ENCODE data around the gene CHAD. TPM values are rescaled to one million over a fixed set of nuclear protein-coding genes. Genes with fewer than 3 reads are reported as not detected.

The CHAD gene
- total and polyA plus RNA-seq, 2 experiments from 2014 or later = not detected

DNA sequence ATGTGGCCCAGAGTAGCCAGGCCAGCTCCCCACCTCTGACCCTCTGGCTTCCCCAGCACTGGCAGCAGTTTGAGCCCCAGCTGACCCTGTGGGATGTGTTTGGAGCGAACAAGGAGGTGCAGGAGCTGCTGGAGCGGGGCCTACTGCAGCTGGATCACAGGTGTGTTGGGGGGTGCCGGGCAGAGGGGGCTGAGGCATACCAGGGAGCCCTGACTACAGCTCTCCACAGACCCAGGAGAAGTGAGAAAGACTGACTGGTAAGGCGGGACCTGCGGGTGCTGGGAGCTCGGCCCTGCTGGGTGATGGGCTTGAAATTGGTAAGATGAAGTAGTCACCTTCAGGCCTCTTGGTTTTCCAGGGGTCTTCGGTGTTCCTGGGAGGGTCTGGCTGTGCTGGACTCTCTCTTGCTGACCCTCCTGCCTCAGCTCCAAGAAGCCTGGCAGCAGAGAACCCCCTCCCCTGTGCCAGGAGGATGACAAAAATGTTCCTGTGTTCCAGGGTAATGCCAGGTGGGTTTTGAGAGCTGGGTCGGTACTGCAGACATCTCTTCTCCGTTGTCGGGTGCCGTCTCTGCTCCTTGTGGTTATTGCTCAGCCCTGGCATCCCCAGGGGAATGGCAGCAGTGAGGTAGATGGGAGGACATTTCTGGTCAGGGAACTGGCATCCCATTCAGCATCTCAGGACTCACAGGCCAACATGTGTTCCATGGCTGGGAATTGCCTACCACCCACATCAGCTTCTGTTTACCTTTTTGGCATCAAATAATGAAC, 15.9 kb upstream of the CHAD start:
- H3K27ac ChIP-seq = no peak overlapping the region
- no peak for TF ChIP-seq EZH2 (IDR thresholded peaks at IDR 0.05; ENCODE audit: insufficient read depth, poor library complexity, severe bottlenecking)
- no peak for TF ChIP-seq EZH2phosphoT487 (IDR thresholded peaks at IDR 0.05; ENCODE audit: insufficient read depth, low read depth)
- no peak overlapping the region for H3K9ac ChIP-seq
- H3K79me2 ChIP-seq (ENCODE audit: insufficient read depth) = peaks cover 18% of the 10 kb centered on the region
- H3K27me3 ChIP-seq (replicated peaks; ENCODE audit: insufficient read depth) = no peaks in the 10 kb centered on the region
- WGBS, 2 experiments (ENCODE audit: low coverage in 1 of 2, low lambda C conversion rate in 2 of 2, missing lambda C conversion rate in 2 of 2) = 88 to 94% methylated on average over 11 of the region's 11 CpGs
- peaks cover 18% of the 10 kb centered on the region for H3F3A ChIP-seq (ENCODE audit: insufficient read depth)
- in situ Hi-C loops (cut with MboI) = loop anchor here (25.0 kb wide), 1 partner anchor 103 kb away; no protein-coding TSS in a partner anchor
- no peak for DNase-seq
- H3K4me1 ChIP-seq (ENCODE audit: insufficient read depth) = peaks cover 13% of the 10 kb centered on the region
- H3K36me3 ChIP-seq (ENCODE audit: low read depth) = no peaks in the 10 kb centered on the region; the same call in 1 of the 2 replicates
- no peaks in the 10 kb centered on the region for H4K20me1 ChIP-seq (ENCODE audit: insufficient read depth)
- no peaks in the 10 kb centered on the region for H3K9me3 ChIP-seq (ENCODE audit: low read depth)
- H2AFZ ChIP-seq = no peak overlapping the region
- no peaks in the 10 kb centered on the region for H3K9me2 ChIP-seq (ENCODE audit: insufficient read depth)
- no peak overlapping the region for H3K4me3 ChIP-seq
- H3K4me2 ChIP-seq (ENCODE audit: unreplicated experiment) = no peak overlapping the region

DNA sequence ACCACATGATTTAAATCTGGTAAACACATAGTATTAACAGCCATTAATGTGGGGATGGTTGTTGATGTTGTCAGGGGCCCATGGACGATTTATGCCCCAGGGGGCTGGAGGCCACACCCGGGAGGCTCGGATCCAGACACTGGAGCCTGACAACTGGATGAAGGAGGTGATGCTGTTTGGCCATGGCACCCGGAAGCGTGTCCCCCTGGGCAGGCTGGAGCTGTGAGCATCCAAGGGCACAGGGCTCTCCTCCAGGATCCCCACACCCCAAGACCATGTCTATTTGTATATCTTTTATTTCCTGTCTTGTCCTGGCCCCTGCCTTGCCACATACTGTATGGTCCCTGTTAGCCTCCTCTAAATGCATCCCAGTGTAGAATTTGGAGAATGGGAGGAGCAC, 14.6 kb upstream of the CHAD start:
- Histone ChIP-seq H3K4me3 (no peak overlapping the region), H4K20me1 (ENCODE audit: insufficient read depth) (no peaks in the 10 kb centered on the region), H3K27me3 (replicated peaks; ENCODE audit: insufficient read depth) (no peaks in the 10 kb centered on the region), H2AFZ (no peak overlapping the region), H3K4me2 (ENCODE audit: unreplicated experiment) (no peak overlapping the region), H3K79me2 (ENCODE audit: insufficient read depth) (peaks cover 18% of the 10 kb centered on the region), H3K9me3 (ENCODE audit: low read depth) (no peaks in the 10 kb centered on the region), H3K36me3 (ENCODE audit: low read depth) (no peaks in the 10 kb centered on the region; the same call in 1 of the 2 replicates), H3K9me2 (ENCODE audit: insufficient read depth) (no peaks in the 10 kb centered on the region), H3K4me1 (ENCODE audit: insufficient read depth) (peaks cover 13% of the 10 kb centered on the region), H3K9ac (peak overlapping the region; percentile 75), H3K27ac (peak overlapping the region; percentile 97), H3F3A (ENCODE audit: insufficient read depth) (peaks cover 23% of the 10 kb centered on the region)
- WGBS, 2 experiments (ENCODE audit: low coverage in 1 of 2, low lambda C conversion rate in 2 of 2, missing lambda C conversion rate in 2 of 2) = 31% methylated on average over 5 of the region's 5 CpGs
- TF ChIP-seq EZH2phosphoT487 (IDR thresholded peaks at IDR 0.05; ENCODE audit: insufficient read depth, low read depth) (no peak), EZH2 (IDR thresholded peaks at IDR 0.05; ENCODE audit: insufficient read depth, poor library complexity, severe bottlenecking) (no peak)
- DNase-seq = no peak
- in situ Hi-C loops (cut with MboI) = loop anchor here (25.0 kb wide), 1 partner anchor 104 kb away; no protein-coding TSS in a partner anchor

GRCh38 chr17:50482516-50482915, 13.8 kb upstream of the CHAD start:
- H3K79me2 ChIP-seq (ENCODE audit: insufficient read depth) = peaks cover 18% of the 10 kb centered on the region
- H3K4me2 ChIP-seq (ENCODE audit: unreplicated experiment) = peak overlapping the region; percentile 74
- H3K9ac ChIP-seq = peak overlapping the region; percentile 75
- DNase-seq = peak; percentile 99
- H3K9me2 ChIP-seq (ENCODE audit: insufficient read depth) = no peaks in the 10 kb centered on the region
- peak overlapping the region; percentile 43 for H3K4me3 ChIP-seq
- H3K9me3 ChIP-seq (ENCODE audit: low read depth) = no peaks in the 10 kb centered on the region
- peaks cover 8% of the 10 kb centered on the region for H3K4me1 ChIP-seq (ENCODE audit: insufficient read depth)
- in situ Hi-C loops (cut with MboI) = loop anchor here (25.0 kb wide), 1 partner anchor 105 kb away; no protein-coding TSS in a partner anchor
- WGBS, 2 experiments (ENCODE audit: low coverage in 1 of 2, low lambda C conversion rate in 2 of 2, missing lambda C conversion rate in 2 of 2) = 0 to 1% methylated on average over 7 of the region's 7 CpGs
- H3F3A ChIP-seq (ENCODE audit: insufficient read depth) = peaks cover 30% of the 10 kb centered on the region
- no peaks in the 10 kb centered on the region for H4K20me1 ChIP-seq (ENCODE audit: insufficient read depth)
- H2AFZ ChIP-seq = peak overlapping the region; percentile 37
- no peak for TF ChIP-seq EZH2 (IDR thresholded peaks at IDR 0.05; ENCODE audit: insufficient read depth, poor library complexity, severe bottlenecking)
- TF ChIP-seq EZH2phosphoT487 (IDR thresholded peaks at IDR 0.05; ENCODE audit: insufficient read depth, low read depth) = no peak
- H3K27me3 ChIP-seq (replicated peaks; ENCODE audit: insufficient read depth) = no peaks in the 10 kb centered on the region
- H3K27ac ChIP-seq = peak overlapping the region; percentile 97
- no peaks in the 10 kb centered on the region; the same call in 1 of the 2 replicates for H3K36me3 ChIP-seq (ENCODE audit: low read depth)

- Histone ChIP-seq H3K4me2 (ENCODE audit: unreplicated experiment) (no peak overlapping the region), H3K4me3 (no peak overlapping the region), H4K20me1 (ENCODE audit: insufficient read depth) (no peaks in the 10 kb centered on the region), H3K27me3 (replicated peaks; ENCODE audit: insufficient read depth) (no peaks in the 10 kb centered on the region), H2AFZ (no peak overlapping the region), H3K27ac (no peak overlapping the region), H3K36me3 (ENCODE audit: low read depth) (no peaks in the 10 kb centered on the region; the same call in 1 of the 2 replicates), H3K9me3 (ENCODE audit: low read depth) (no peaks in the 10 kb centered on the region), H3K4me1 (ENCODE audit: insufficient read depth) (peaks cover 8% of the 10 kb centered on the region), H3K9me2 (ENCODE audit: insufficient read depth) (no peaks in the 10 kb centered on the region), H3F3A (ENCODE audit: insufficient read depth) (peaks cover 33% of the 10 kb centered on the region), H3K79me2 (ENCODE audit: insufficient read depth) (peaks cover 18% of the 10 kb centered on the region), H3K9ac (no peak overlapping the region)
- in situ Hi-C loops (cut with MboI) = loop anchor here (25.0 kb wide), 1 partner anchor 105 kb away; no protein-coding TSS in a partner anchor
- 77 to 79% methylated on average over 20 to 23 of the region's 23 CpGs for WGBS, 2 experiments (ENCODE audit: low coverage in 1 of 2, low lambda C conversion rate in 2 of 2, missing lambda C conversion rate in 2 of 2)
- no peak for DNase-seq
- TF ChIP-seq EZH2 (IDR thresholded peaks at IDR 0.05; ENCODE audit: insufficient read depth, poor library complexity, severe bottlenecking) = no peak
- no peak for TF ChIP-seq EZH2phosphoT487 (IDR thresholded peaks at IDR 0.05; ENCODE audit: insufficient read depth, low read depth)
Observed at GRCh38 chr17:50482110-50482509, 13.4 kb upstream of the CHAD start.
